NT2/D1 (cell line): Measurements from ENCODE around the gene RNF180.

ENCODE experiments used
- SUZ12 ChIP-seq: IDR thresholded peaks from 2 replicates; pipeline ENCODE4 v1.6.1; 2011; ENCODE audit not compliant: insufficient read length, insufficient read depth; ENCODE audit errors: extremely low read depth
- YY1 ChIP-seq: IDR thresholded peaks from 2 replicates; pipeline ENCODE4 v1.6.1; 2011; ENCODE audit not compliant: insufficient read length, insufficient read depth
- ZNF274 ChIP-seq: IDR thresholded peaks from 2 replicates; pipeline ENCODE4 v1.6.1; 2011; ENCODE audit warnings: mild to moderate bottlenecking, low read depth, low read length

GRCh38 chr5:64201996-64202395 lies 36.4 kb downstream of the RNF180 start:
- no peak for TF ChIP-seq YY1
- no peak for TF ChIP-seq ZNF274
- TF ChIP-seq SUZ12, result no peak
